Neural progenitor cell (in vitro differentiated cells): ENCODE measurements around the gene BCAS3.

Experiments
- CTCF ChIP-seq: fragments of 200-600 bp; sonication (generic); IDR thresholded peaks from 2 replicates; pipeline ENCODE4 v1.5.1; 2017; ENCODE audit warnings: antibody characterized with exemption, mild to moderate bottlenecking
- EZH2 ChIP-seq: fragments of 200-600 bp; sonication (generic); IDR thresholded peaks from 2 replicates; pipeline ENCODE4 v1.6.1; 2017; ENCODE audit warnings: antibody characterized with exemption, mild to moderate bottlenecking, moderate library complexity

GRCh38 chr17:61414141-61414935 is 736.7 kb downstream of the BCAS3 start:
- TF ChIP-seq CTCF (no peak), EZH2 (no peak)
